Measurements from ENCODE around the gene OR2J1.
"Not testable (repeated sequence)": the region's sequence is repeated elsewhere in the genome, so short reads cannot be mapped to it uniquely, and the experiment has no call there.

OR2J1 gene

DNA sequence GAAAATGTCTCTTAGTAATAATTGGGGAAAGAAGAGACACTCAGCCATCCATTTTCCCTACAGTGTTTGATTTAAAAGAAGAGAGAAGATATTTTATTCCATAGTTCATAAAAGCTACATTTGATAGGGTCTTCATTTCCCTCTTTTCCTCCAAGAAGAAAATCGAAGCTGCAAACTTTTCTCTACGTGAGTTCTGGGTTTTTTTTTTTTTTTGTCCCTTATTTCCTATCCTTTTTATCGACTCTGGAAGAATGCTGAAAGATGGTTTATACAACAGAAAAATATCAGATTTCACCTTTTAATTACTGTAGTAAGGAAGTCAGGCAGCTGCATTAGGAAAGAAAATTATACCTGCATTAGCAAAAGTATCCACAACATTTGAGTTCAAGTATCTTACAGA lies at the start of gene OR2J1:
TSS of gene OR2J1 (plus strand) at position 301 of the 400 bp plus-strand sequence. CDS start 1,453 bp downstream, outside the sequence.
- no peak for FAIRE-seq

DNA sequence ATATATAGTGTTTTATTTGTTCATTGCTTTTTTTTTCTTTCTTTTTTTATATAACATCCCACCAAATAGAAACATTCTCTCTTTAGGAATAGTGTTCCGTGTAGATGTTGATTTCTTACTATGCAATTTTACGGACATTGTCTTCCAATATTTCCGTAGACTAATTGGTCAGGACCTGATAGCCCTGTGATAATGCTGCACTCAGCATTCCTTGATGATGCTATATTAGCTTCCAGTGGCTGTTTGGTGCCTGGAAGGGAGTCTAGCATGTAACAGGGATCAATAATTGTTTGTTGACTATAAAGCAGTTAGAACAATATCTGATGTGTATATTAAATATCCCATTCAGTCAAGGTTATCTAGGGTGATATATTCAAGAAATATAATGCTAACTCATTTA lies 47.6 kb upstream of the OR2J1 start:
- no peak for FAIRE-seq

- no peak for FAIRE-seq
These were observed 27.2 kb upstream of the OR2J1 start for GRCh38 chr6:29071831-29072723.

- peak; percentile 67 for FAIRE-seq
These were observed 20.1 kb upstream of the OR2J1 start for GRCh38 chr6:29079203-29079602.

DNA sequence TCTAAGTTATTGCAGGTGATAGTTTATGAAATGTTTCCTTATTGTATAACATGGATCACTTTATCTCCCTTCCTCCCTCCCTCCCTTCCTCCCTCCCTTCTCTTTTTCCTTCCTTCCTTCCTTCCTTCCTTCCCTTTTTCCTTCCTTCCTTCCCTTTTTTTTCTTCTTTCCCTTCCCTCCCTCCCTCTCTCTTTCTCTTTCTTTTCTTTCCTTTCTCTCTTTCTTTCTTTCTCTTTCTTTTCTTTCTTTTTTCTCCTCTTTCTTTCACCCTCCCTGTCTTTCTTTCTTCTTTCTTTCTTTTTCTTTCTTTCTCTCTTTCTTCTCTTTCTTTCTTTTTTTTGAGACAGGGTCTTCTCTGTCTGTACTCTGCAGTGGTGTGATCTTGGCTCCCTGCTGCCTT lies 18.0 kb upstream of the OR2J1 start:
- FAIRE-seq, result no peak

- no peak for FAIRE-seq
These were observed 16.8 kb upstream of the OR2J1 start for GRCh38 chr6:29082457-29082856.

DNA sequence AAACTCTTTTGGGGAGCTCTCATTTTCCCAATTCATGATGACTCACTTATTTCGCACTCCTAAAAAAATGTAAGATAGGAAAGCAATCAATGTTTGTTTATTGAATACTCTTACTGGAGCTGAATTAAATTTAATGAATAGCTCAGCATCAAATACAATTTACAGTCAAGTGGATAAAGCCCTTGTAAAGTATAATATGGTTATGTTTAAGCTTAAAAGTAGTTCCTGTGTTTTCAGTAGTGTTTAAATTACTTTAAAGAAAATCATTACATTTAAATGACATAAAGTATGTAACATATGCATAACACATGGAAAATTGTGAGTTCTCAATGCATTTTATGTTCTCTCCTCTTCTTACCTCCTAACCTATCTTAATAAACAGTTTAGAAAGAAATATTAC lies 12.1 kb upstream of the OR2J1 start, which contains the start of gene OR2B3:
TSS of gene OR2B3 (minus strand) at position 101 of the 400 bp plus-strand sequence. CDS start at position 36, 65 bp downstream.
- peak; percentile 33 for FAIRE-seq

DNA sequence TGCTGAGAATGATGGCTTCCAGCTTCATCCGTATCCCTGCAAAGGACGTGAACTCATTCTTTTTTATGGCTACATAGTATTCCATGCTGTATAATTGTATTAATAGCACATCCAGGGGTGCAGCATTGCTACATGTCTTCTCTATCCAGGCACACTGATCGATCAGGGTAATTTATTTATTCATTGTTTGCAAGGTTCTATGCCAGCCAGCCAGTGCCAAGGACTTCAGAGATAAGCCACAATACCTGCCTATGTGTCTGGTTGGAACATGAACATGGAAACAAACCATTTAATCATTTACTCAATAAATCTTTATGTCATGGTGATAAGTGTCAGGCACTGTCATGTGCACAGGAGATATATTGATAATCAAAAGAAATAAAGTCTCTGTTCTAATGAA lies 6.3 kb upstream of the OR2J1 start:
- no peak for FAIRE-seq

GRCh38 chr6:29097803-29098202 lies 1.5 kb upstream of the OR2J1 start:
- no peak for FAIRE-seq

DNA sequence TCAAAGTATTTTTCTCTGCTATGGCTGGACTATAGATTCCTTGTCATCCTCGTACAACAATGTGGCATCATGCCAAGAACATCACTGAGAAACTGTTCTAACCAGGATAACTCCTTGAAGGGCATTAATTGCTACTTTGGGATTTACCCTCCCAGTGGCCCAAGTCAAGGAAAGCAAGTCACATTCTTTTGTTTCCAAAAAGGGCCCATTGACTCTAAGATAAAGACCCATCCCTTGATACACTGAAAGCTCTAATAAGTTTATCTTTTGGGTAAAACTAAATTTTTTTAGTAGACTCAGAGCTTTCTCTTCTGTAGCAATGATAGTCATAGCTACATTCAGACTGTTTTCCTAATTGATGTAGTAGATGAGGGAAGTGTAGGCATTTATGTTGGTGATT lies 8.5 kb downstream of the OR2J1 start, which contains the start of gene OR2J3:
TSS of gene OR2J3 (plus strand) at position 301 of the 400 bp plus-strand sequence. CDS start 3,833 bp downstream, outside the sequence.
- FAIRE-seq, result no peak

DNA sequence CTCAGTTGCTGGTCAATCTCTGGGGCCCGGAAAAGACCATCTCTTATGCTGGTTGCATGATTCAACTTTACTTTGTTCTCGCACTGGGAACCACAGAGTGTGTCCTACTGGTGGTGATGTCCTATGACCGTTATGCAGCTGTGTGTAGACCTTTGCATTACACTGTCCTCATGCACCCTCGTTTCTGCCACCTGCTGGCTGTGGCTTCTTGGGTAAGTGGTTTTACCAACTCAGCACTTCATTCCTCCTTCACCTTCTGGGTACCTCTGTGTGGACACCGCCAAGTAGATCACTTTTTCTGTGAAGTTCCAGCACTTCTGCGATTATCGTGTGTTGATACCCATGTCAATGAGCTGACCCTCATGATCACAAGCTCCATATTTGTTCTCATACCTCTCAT lies 12.8 kb downstream of the OR2J1 start:
- no peak for FAIRE-seq

GRCh38 chr6:29114964-29115363 lies 15.7 kb downstream of the OR2J1 start:
- not testable (repeated sequence) for FAIRE-seq

DNA sequence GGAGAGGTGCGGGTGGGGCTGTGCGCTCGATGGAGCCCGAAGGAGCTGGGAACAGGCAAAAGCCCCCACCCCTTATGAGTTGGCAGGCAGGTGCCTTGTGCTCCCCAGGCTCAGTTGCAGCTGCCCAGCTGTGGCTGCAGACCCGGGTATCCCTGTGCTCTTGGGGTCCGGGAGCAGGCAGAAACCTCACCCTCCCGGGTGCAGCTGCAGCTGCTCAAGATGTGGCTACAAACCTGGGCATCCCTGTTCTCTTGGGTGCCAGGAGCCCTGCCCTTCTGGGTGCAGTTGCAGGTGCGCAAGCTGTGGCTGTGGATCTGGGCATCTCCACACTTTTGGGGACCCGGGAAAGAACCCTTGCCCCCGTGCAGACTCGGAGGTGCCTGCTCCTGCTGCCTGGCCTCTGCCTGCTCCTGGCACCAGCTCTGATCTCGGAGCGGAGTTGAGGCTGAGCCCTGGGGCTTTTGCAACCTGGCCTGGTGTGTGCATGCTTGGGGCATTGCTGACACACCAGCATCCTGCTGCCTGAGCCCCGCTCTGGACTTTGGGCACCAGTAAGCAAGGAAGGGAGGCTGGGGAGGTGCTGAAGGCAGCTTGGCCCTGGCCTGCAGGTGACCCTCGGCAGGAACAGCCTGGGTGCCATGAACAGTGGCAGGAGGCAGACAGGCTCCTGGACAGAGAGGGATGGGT lies 30.2 kb downstream of the OR2J1 start:
- FAIRE-seq, result no peak

DNA sequence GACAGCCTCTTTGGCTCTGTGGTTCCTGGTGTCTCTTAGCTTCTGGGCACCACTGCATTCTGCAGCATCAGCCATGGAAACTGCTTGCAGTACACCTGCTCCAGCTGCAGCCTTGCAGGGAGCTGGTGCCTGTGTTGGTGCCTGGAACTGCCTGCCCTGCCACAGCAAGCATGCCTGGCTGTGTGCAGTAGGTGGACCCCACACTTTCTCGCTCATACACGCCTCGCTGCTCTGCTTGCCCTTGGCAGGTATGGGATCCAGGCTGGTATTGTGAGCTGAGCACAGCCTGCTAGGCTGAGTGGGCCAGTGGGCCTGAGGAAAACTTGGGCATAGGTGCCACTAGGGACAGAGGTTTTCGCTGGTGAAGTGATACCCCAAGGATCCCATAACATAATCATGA lies 31.4 kb downstream of the OR2J1 start:
- FAIRE-seq, result no peak

GRCh38 chr6:29131691-29132090 lies 32.4 kb downstream of the OR2J1 start:
- FAIRE-seq, result no peak

GRCh38 chr6:29137724-29138123 lies 38.4 kb downstream of the OR2J1 start:
- no peak for FAIRE-seq

DNA sequence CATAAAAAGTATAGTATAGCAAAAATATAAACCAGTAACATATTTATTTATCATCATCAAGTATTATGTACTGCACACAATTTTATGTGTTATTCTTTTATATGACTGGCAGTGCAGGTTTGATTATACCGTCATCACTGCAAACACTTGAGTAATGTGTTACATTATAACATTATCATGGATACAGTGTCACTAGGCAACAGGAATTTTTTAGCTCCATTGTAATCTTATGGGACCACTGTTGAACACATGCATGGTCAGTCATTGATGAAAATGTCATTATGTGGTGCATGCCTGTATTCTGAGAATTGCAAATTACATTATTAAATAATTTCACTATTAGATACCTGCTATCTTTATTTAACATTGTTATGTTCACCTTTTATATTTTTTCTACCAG lies 42.3 kb downstream of the OR2J1 start:
- no peak for FAIRE-seq

GRCh38 chr6:29142309-29142708 lies 43.0 kb downstream of the OR2J1 start:
- peak; percentile 98 for FAIRE-seq

- FAIRE-seq, result no peak
These were observed 46.9 kb downstream of the OR2J1 start for GRCh38 chr6:29146179-29146578.

DNA sequence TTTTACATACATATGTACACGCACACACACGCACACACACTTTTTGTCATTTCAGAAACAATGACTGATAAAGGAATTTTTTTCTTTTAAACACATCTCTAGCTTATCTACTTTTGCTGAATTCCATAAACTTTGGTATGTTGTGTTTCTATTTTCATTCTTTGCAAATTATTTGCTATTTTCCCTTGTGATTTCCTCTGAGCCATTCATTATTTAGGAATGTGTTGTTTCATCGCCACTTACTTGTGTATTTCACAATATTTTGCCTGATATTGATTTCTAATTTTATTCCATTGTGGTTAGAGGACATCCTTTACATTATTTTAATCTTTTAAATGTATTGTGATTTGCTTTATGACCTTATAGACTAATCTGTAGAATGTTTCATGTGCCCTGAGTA lies 47.8 kb downstream of the OR2J1 start:
- no peak for FAIRE-seq

- not testable (repeated sequence) for FAIRE-seq
These were observed 50.2 kb downstream of the OR2J1 start for GRCh38 chr6:29149444-29149843.

Measured in G401.6 (cell line).